SK-N-SH (cell line): ENCODE data around the gene BSN. TPM values are rescaled to one million over a fixed set of nuclear protein-coding genes. Genes with fewer than 3 reads are reported as not detected.

Experiments
- CTCF ChIA-PET: fragments of 300-600, 350-600 bp; formaldehyde crosslinking; extraction: SDS; loops from one replicate; lab custom pipeline; 2021; lab: Yijun Ruan, JAX
- POLR2A ChIA-PET: fragments of 350-600 bp; sonication (Branson Sonifier 250); formaldehyde crosslinking; extraction: SDS; loops from one replicate; lab custom pipeline; 2020; ENCODE audit warnings: antibody characterized with exemption, inconsistent platforms; lab: Yijun Ruan, JAX
- DNase-seq: peaks from one replicate; pipeline ENCODE4 v3.0.0; 2012
- H2AFZ ChIP-seq: fragments of 200-600 bp; sonication (generic); 2 replicates; pipeline ENCODE4 v1.8.1; 2016; ENCODE audit warnings: antibody characterized with exemption, mild to moderate bottlenecking, low read depth
- H3F3A ChIP-seq: fragments of 200-600 bp; sonication (generic); replicated peaks from 2 replicates; pipeline ENCODE3; 2016; ENCODE audit warnings: antibody characterized with exemption, mild to moderate bottlenecking; ENCODE audit not compliant: insufficient read depth
- H3K27ac ChIP-seq, 2 experiments: fragments of 200-500 bp in 1 of 2; fragments of 200-600 bp in 1 of 2; sonication (Bioruptor generic) in 1 of 2; sonication (generic), shearing (Covaris generic) in 1 of 2; 2 replicates each; pipeline versions ENCODE4 v1.5.1 to v1.6.1; 2014 to 2016; ENCODE audit warnings: low read depth in 2 of 2, inconsistent platforms in 1 of 2, low read length in 1 of 2, mild to moderate bottlenecking in 1 of 2, mixed read lengths in 1 of 2
- H3K27me3 ChIP-seq: fragments of 200-600 bp; sonication (generic), shearing (Covaris generic); 2 replicates; pipeline ENCODE4 v1.6.1; 2016; ENCODE audit warnings: mixed run types; ENCODE audit not compliant: insufficient read depth
- H3K36me3 ChIP-seq, 2 experiments: fragments of 200-500 bp in 1 of 2; fragments of 200-600 bp in 1 of 2; sonication (Bioruptor generic) in 1 of 2; sonication (generic) in 1 of 2; replicated peaks in 1 of 2; 2 replicates each; pipeline versions ENCODE3 to v1.5.1; 2014 to 2016; ENCODE audit warnings: low read length in 1 of 2, mild to moderate bottlenecking in 1 of 2; ENCODE audit not compliant: insufficient read depth in 2 of 2, control insufficient read depth in 1 of 2
- H3K4me1 ChIP-seq, 2 experiments: fragments of 200-500 bp in 1 of 2; fragments of 200-600 bp in 1 of 2; sonication (Bioruptor generic) in 1 of 2; sonication (generic), shearing (Covaris generic) in 1 of 2; 2 replicates each; pipeline versions ENCODE4 v1.5.1 to v1.6.1; 2014 to 2016; ENCODE audit warnings: low read depth in 1 of 2, low read length in 1 of 2, mixed run types in 1 of 2; ENCODE audit not compliant: insufficient read depth in 2 of 2, control insufficient read depth in 1 of 2
- H3K4me2 ChIP-seq: fragments of 200-600 bp; sonication (generic), shearing (Covaris generic); 2 replicates; pipeline ENCODE4 v1.6.1; 2017; ENCODE audit warnings: mixed run types
- H3K4me3 ChIP-seq, 2 experiments: fragments of 200-500 bp in 1 of 2; fragments of 200-600 bp in 1 of 2; sonication (Bioruptor generic) in 1 of 2; sonication (generic), shearing (Covaris generic) in 1 of 2; 2 replicates each; pipeline versions ENCODE4 v1.5.1 to v1.8.1; 2014 to 2016; ENCODE audit warnings: low read depth in 2 of 2, inconsistent platforms in 1 of 2, low read length in 1 of 2, mild to moderate bottlenecking in 1 of 2, mixed read lengths in 1 of 2, moderate library complexity in 1 of 2
- H3K79me2 ChIP-seq: fragments of 200-600 bp; sonication (generic); 2 replicates; pipeline ENCODE4 v1.8.1; 2017; ENCODE audit warnings: mild to moderate bottlenecking; ENCODE audit not compliant: insufficient read depth
- H3K9ac ChIP-seq: fragments of 200-600 bp; sonication (generic); 2 replicates; pipeline ENCODE4 v1.6.1; 2017; ENCODE audit warnings: mixed run types
- H3K9me2 ChIP-seq: fragments of 200-600 bp; sonication (generic); 2 replicates; pipeline ENCODE4 v1.6.1; 2017; ENCODE audit warnings: mixed run types
- H3K9me3 ChIP-seq: fragments of 200-600 bp; sonication (generic); 2 replicates; pipeline ENCODE4 v1.6.1; 2017; ENCODE audit warnings: mixed run types, mild to moderate bottlenecking, moderate library complexity
- H4K20me1 ChIP-seq: fragments of 200-600 bp; sonication (generic); 2 replicates; pipeline ENCODE4 v1.6.1; 2017; ENCODE audit warnings: mild to moderate bottlenecking, mixed run types; ENCODE audit not compliant: insufficient read depth
- EP300 ChIP-seq, 2 experiments: IDR thresholded peaks; 2 replicates each; pipeline versions ENCODE4 v1.4.0 to v1.6.1; 2012; ENCODE audit warnings: borderline replicate concordance in 1 of 2, low read depth in 1 of 2, low read length in 1 of 2
- EZH2phosphoT487 ChIP-seq: fragments of 200-600 bp; sonication (generic); IDR thresholded peaks from 2 replicates; pipeline ENCODE4 v1.6.1; 2017; ENCODE audit warnings: low read depth, mixed run types, mild to moderate bottlenecking, antibody characterized with exemption, moderate library complexity, borderline replicate concordance
- GATA2 ChIP-seq: sonication (generic); formaldehyde crosslinking; IDR thresholded peaks from 2 replicates; pipeline ENCODE4 v1.5.0; 2020; ENCODE audit warnings: mild to moderate bottlenecking, missing genetic modification reagents
- REST ChIP-seq: IDR thresholded peaks from 2 replicates; pipeline ENCODE4 v1.6.1; 2012; ENCODE audit warnings: mild to moderate bottlenecking, low read depth, low read length, moderate library complexity
- SIN3A ChIP-seq: IDR thresholded peaks from 2 replicates; pipeline ENCODE4 v1.6.1; 2012; ENCODE audit warnings: low read depth, mild to moderate bottlenecking, low read length, moderate library complexity, borderline replicate concordance
- TEAD4 ChIP-seq: IDR thresholded peaks from 2 replicates; pipeline ENCODE4 v1.4.0; 2012; ENCODE audit warnings: mild to moderate bottlenecking, borderline replicate concordance; ENCODE audit not compliant: insufficient read depth
- USF2 ChIP-seq: fragments of 150-350 bp; IDR thresholded peaks from 2 replicates; pipeline ENCODE4 v1.6.1; 2017; ENCODE audit warnings: antibody characterized with exemption, low read length, low read depth, borderline replicate concordance
- WGBS: methylation state at CpG from one replicate; pipeline ENCODE4 v1.1.6; 2017; ENCODE audit warnings: low lambda C conversion rate; 5-methylcytosine and 5-hydroxymethylcytosine counted together
- polyA plus RNA-seq, 3 experiments: library from polyadenylated mRNA; depleted of rRNA; stranded (reverse); fragments of >200 nt; gene quantifications; 2 replicates each; pipeline ENCODE4 v1.2.3, GENCODE V29; 2012

The BSN gene
- polyA plus RNA-seq, 1 of the 3 experiments (the other 2 are of a cell fraction) = 0.07 TPM

GRCh38 chr3:49601358-49602048 is 47.2 kb downstream of the BSN start (continued):
- no peak for TF ChIP-seq USF2

GRCh38 chr3:49602049-49602554 is 47.8 kb downstream of the BSN start:
- Histone ChIP-seq H2AFZ (no peak overlapping the region), H3K9me2 (no peaks in the 10 kb centered on the region), H4K20me1 (no peaks in the 10 kb centered on the region), H3K27me3 (no peaks in the 10 kb centered on the region), H3K36me3 (no peaks in the 10 kb centered on the region), H3K4me3 (no peak overlapping the region), H3K9ac (no peak overlapping the region), H3K27ac (no peak overlapping the region), H3K4me2 (no peak overlapping the region), H3K4me1 (peaks cover 0 to under 1% of the 10 kb centered on the region in 2 experiments; a peak in 1 of 4 replicates), H3K9me3 (no peaks in the 10 kb centered on the region), H3K79me2 (no peaks in the 10 kb centered on the region), H3F3A (no peaks in the 10 kb centered on the region)
- 89% methylated on average over 2 of the region's 2 CpGs for WGBS
- POLR2A ChIA-PET = no interaction called here
- no peak for DNase-seq
- CTCF ChIA-PET = interaction anchor here (0.7 to 1.6 kb wide), 3 partner anchors 10 to 62 kb away, joined by 3 to 7 read pairs (median 3); no protein-coding TSS in a partner anchor
- no peak for TF ChIP-seq TEAD4
- no peak for TF ChIP-seq REST
- no peak for TF ChIP-seq SIN3A
- TF ChIP-seq GATA2 = no peak
- TF ChIP-seq EP300 (IDR thresholded peaks at IDR 0.05; ENCODE audit: borderline replicate concordance in 1 of 2, low read depth in 1 of 2, low read length in 1 of 2) = no peak
- no peak for TF ChIP-seq EZH2phosphoT487
